Panc1 (cell line): ENCODE data around the gene MAP2K5. TPM values are rescaled to one million over a fixed set of nuclear protein-coding genes. Genes with fewer than 3 reads are reported as not detected.

Experiments
- ATAC-seq: fragments of 200-7000 bp; cut with Tn5 transposase; 2 replicates; pipeline ENCODE4 v1.9.1; 2020; ENCODE audit warnings: mild to moderate bottlenecking, moderate library complexity
- BruUV-seq: library from RNA; stranded (reverse); fragments of 400-500 nt; replicated peaks from 2 replicates; lab custom pipeline; 2021; lab: Mats Ljungman, UMichigan
- CTCF ChIA-PET: fragments of 300-600 bp; sonication (Branson Sonifier 250); formaldehyde crosslinking; loops from one replicate; lab custom pipeline; 2022; ENCODE audit warnings: antibody characterized with exemption; lab: Charles Lee
- POLR2A ChIA-PET: fragments of 300-600 bp; sonication (Branson Sonifier 250); formaldehyde crosslinking; loops from one replicate; lab custom pipeline; 2022; ENCODE audit warnings: antibody characterized with exemption; lab: Charles Lee
- DNase-seq: peaks from one replicate; pipeline ENCODE4 v3.0.0-alpha.2; 2010; ENCODE audit warnings: low read depth, low spot score
- H3K27ac ChIP-seq: 2 replicates; pipeline ENCODE4 v1.5.1; 2011; ENCODE audit warnings: mild to moderate bottlenecking, low read length, inconsistent platforms
- H3K27me3 ChIP-seq: fragments of 200-500 bp; sonication (Bioruptor generic); 2 replicates; pipeline ENCODE4 v1.6.0; 2014; ENCODE audit warnings: low read length, inconsistent platforms; ENCODE audit not compliant: control insufficient read depth, insufficient read depth
- H3K36me3 ChIP-seq: fragments of 200-500 bp; sonication (Bioruptor generic); 2 replicates; pipeline ENCODE4 v1.5.1; 2014; ENCODE audit warnings: inconsistent platforms, mild to moderate bottlenecking, low read length, moderate library complexity; ENCODE audit not compliant: control insufficient read depth, insufficient read depth
- H3K4me1 ChIP-seq: 2 replicates; pipeline ENCODE4 v1.5.1; 2011; ENCODE audit warnings: inconsistent platforms, mild to moderate bottlenecking, low read length, moderate library complexity; ENCODE audit not compliant: control insufficient read depth, insufficient read depth
- H3K4me3 ChIP-seq, 2 experiments: 2 replicates each; pipeline ENCODE4 v1.5.1; 2011 to 2012; ENCODE audit warnings: low read depth in 2 of 2, low read length in 2 of 2, mild to moderate bottlenecking in 2 of 2, inconsistent platforms in 1 of 2, moderate library complexity in 1 of 2
- H3K9me3 ChIP-seq: fragments of 200-500 bp; sonication (Bioruptor generic); 2 replicates; pipeline ENCODE4 v1.5.1; 2014; ENCODE audit warnings: low read depth, mild to moderate bottlenecking, inconsistent platforms, low read length, moderate library complexity; ENCODE audit not compliant: control insufficient read depth, insufficient read depth
- CTCF ChIP-seq: fragments of 450-650 bp; IDR thresholded peaks from 2 replicates; pipeline ENCODE4 v1.5.1; 2017; ENCODE audit warnings: mild to moderate bottlenecking
- POLR2AphosphoS5 ChIP-seq: IDR thresholded peaks from 2 replicates; pipeline ENCODE4 v1.6.1; 2012; ENCODE audit warnings: mild to moderate bottlenecking, low read depth, low read length, moderate library complexity
- REST ChIP-seq, 2 experiments: IDR thresholded peaks; 2 replicates each; pipeline ENCODE4 v1.6.1; 2011 to 2012; ENCODE audit warnings: low read depth in 2 of 2, control low read depth in 1 of 2, low read length in 1 of 2, mild to moderate bottlenecking in 1 of 2, moderate library complexity in 1 of 2; ENCODE audit not compliant: insufficient read depth in 1 of 2
- SIN3A ChIP-seq: IDR thresholded peaks from 2 replicates; pipeline ENCODE4 v1.6.1; 2012; ENCODE audit warnings: low read depth, mild to moderate bottlenecking, low read length, moderate library complexity, borderline replicate concordance; ENCODE audit not compliant: insufficient read depth
- TCF7L2 ChIP-seq: IDR thresholded peaks from 2 replicates; pipeline ENCODE4 v1.6.1; 2011; ENCODE audit warnings: mild to moderate bottlenecking, low read depth, low read length, inconsistent platforms
- in situ Hi-C: cut with HindIII; loops from 2 replicates; pipeline ENCODE4 v1.10.0; 2016; ENCODE audit warnings: low sequenced_read_pairs, low pct_unique_long_range_greater_than_20kb
- intact Hi-C: fragments of 100-400 bp; cut with micrococcal nuclease; formaldehyde crosslinking; loops from one replicate; pipeline ENCODE4 v1.10.0; 2022; ENCODE audit not compliant: unreplicated experiment
- total RNA-seq: library from RNA; stranded (reverse); gene quantifications from one replicate; pipeline ENCODE4 v1.2.1, GENCODE V29; 2021; ENCODE audit not compliant: unreplicated experiment

MAP2K5 gene
- total RNA-seq, 1 experiment from 2014 or later: 18.3 TPM

GRCh38 chr15:67736810-67737209 is 194.3 kb downstream of the MAP2K5 start:
- no peak overlapping the region for H3K4me3 ChIP-seq
- H3K27me3 ChIP-seq: no peaks in the 10 kb centered on the region
- H3K36me3 ChIP-seq: no peaks in the 10 kb centered on the region
- no TSS peak for BruUV-seq
- no peaks in the 10 kb centered on the region for H3K9me3 ChIP-seq
- H3K27ac ChIP-seq: no peak overlapping the region
- ATAC-seq (no peak), DNase-seq (no peak)
- intact Hi-C loops: no loop called here
- no peaks in the 10 kb centered on the region for H3K4me1 ChIP-seq
- TF ChIP-seq CTCF (peak; percentile 11; the same call in 1 of the 2 replicates), SIN3A (no peak), POLR2AphosphoS5 (no peak)
- in situ Hi-C loops: no loop called here
- ChIA-PET CTCF (no interaction called here), POLR2A (no interaction called here)

GRCh38 chr15:67738056-67738455 is 195.6 kb downstream of the MAP2K5 start:
- DNase-seq (no peak), ATAC-seq (no peak)
- CTCF ChIA-PET: no interaction called here
- POLR2A ChIA-PET: interaction anchor here (0.7 kb wide), 1 partner anchor 146 kb away, joined by 15 read pairs; no protein-coding TSS in a partner anchor
- in situ Hi-C loops (no loop called here), intact Hi-C loops (no loop called here)
- H3K4me1 ChIP-seq: no peaks in the 10 kb centered on the region
- H3K4me3 ChIP-seq: no peak overlapping the region
- BruUV-seq: no TSS peak
- TF ChIP-seq REST (IDR thresholded peaks at IDR 0.05; ENCODE audit: insufficient read depth in 1 of 2, low read depth in 2 of 2, low read length in 1 of 2) (no peak), CTCF (no peak), SIN3A (no peak), POLR2AphosphoS5 (no peak), TCF7L2 (no peak)
- H3K27me3 ChIP-seq: no peaks in the 10 kb centered on the region
- no peak overlapping the region for H3K27ac ChIP-seq
- H3K9me3 ChIP-seq: no peaks in the 10 kb centered on the region
- H3K36me3 ChIP-seq: no peaks in the 10 kb centered on the region
